HepG2 (cell line): ENCODE data around the gene PTPRCAP. TPM values are rescaled to one million over a fixed set of nuclear protein-coding genes. Genes with fewer than 3 reads are reported as not detected.

ENCODE experiments used
- CBX1 ChIP-seq: IDR thresholded peaks from one replicate; pipeline ENCODE4 v1.6.1; 2016; ENCODE audit warnings: antibody characterized with exemption, low read depth
- CBX2 ChIP-seq, 2 experiments: fragments of 200-600 bp in 1 of 2; sonication (generic); formaldehyde crosslinking in 1 of 2; IDR thresholded peaks; 2 replicates each; pipeline versions ENCODE4 v1.7.0 to v1.8.1; 2018 to 2022; ENCODE audit warnings: low read depth in 2 of 2, low read length in 1 of 2, mild to moderate bottlenecking in 1 of 2, missing genetic modification reagents in 1 of 2
- HNRNPLL ChIP-seq: fragments of 200-400 bp; formaldehyde crosslinking; IDR thresholded peaks from 2 replicates; pipeline ENCODE4 v1.6.1; 2017; ENCODE audit warnings: mild to moderate bottlenecking, low read depth, low read length; ENCODE audit not compliant: poor library complexity, severe bottlenecking
- ISL2 ChIP-seq: sonication (generic); formaldehyde crosslinking; IDR thresholded peaks from 2 replicates; pipeline ENCODE4 v1.5.0; 2020; ENCODE audit warnings: missing genetic modification reagents
- NFAT5 ChIP-seq: sonication (generic); formaldehyde crosslinking; IDR thresholded peaks from 2 replicates; pipeline ENCODE4 v1.4.0; 2020; ENCODE audit warnings: missing genetic modification reagents
- RBFOX2 ChIP-seq: fragments of 200-400 bp; formaldehyde crosslinking; IDR thresholded peaks from 2 replicates; pipeline ENCODE4 v1.6.1; 2017; ENCODE audit warnings: low read depth, mild to moderate bottlenecking, low read length
- RCOR2 ChIP-seq: IDR thresholded peaks from 2 replicates; pipeline ENCODE4 v1.6.1; 2016; ENCODE audit warnings: missing biosample characterization, missing genetic modification reagents
- SP4 ChIP-seq: sonication (generic); formaldehyde crosslinking; IDR thresholded peaks from 2 replicates; pipeline ENCODE4 v1.8.1; 2023; ENCODE audit warnings: mild to moderate bottlenecking, missing genetic modification reagents
- ZBTB7A ChIP-seq: sonication (generic); formaldehyde crosslinking; IDR thresholded peaks from 2 replicates; pipeline ENCODE4 v1.8.0; 2022; ENCODE audit warnings: mild to moderate bottlenecking, missing genetic modification reagents
- ZNF747 ChIP-seq: sonication (generic); formaldehyde crosslinking; IDR thresholded peaks from 2 replicates; pipeline ENCODE4 v1.8.1; 2023; ENCODE audit warnings: missing genetic modification reagents, mild to moderate bottlenecking, borderline replicate concordance
- polyA plus RNA-seq, 8 experiments: library from polyadenylated mRNA; depleted of rRNA in 3 of 8; stranded (reverse) in 7 of 8; unstranded in 1 of 8; fragments of >200 nt; fragmentation: Illumina TruSeq in 4 of 8; extraction: Trizol in 4 of 8; gene quantifications; 2 replicates each; pipeline versions ENCODE4 v1.2.1 to v1.2.3, GENCODE V29; 2011 to 2016; ENCODE audit warnings: low read depth in 4 of 8, missing spikeins in 1 of 8, mixed read lengths in 1 of 8; ENCODE audit not compliant: insufficient read depth in 1 of 8
- total RNA-seq, 5 experiments: library from RNA; depleted of rRNA; stranded (reverse); fragments of >200 nt; fragmentation: Illumina TruSeq; extraction: Trizol; gene quantifications; 2 replicates each; pipeline ENCODE4 v1.2.3, GENCODE V29; 2016; ENCODE audit warnings: low read depth in 1 of 5
- TF ChIP-seq, protein P1 (sequence below): sonication (generic); formaldehyde crosslinking; IDR thresholded peaks from 2 replicates; pipeline ENCODE4 v1.4.0; 2020; ENCODE audit warnings: mild to moderate bottlenecking, missing genetic modification reagents
- TF ChIP-seq, protein P2 (sequence below): sonication (generic); formaldehyde crosslinking; conservative IDR thresholded peaks from 2 replicates; pipeline ENCODE4 v1.4.0; 2020; ENCODE audit warnings: missing genetic modification reagents

The PTPRCAP gene
- total and polyA plus RNA-seq, 2 of the 13 experiments (the other 11 are each of a cell fraction or from before 2014, with no cell fraction given), result 0.60 to 0.70 TPM

- TF ChIP-seq NFAT5 (CRISPR knock-in tag) (no peak; the same call in 1 of the 2 replicates), CBX2 (IDR thresholded peaks at IDR 0.05; ENCODE audit: low read depth, low read length) (no peak), CBX2 (CRISPR knock-in tag; IDR thresholded peaks at IDR 0.05; ENCODE audit: low read depth) (no peak), RCOR2 (CRISPR knock-in tag) (no peak), SP4 (CRISPR knock-in tag) (peak; percentile 89), RBFOX2 (peak; percentile 88), ZBTB7A (CRISPR knock-in tag) (no peak), ZNF747 (CRISPR knock-in tag) (peak; percentile 43; the same call in 1 of the 2 replicates), HNRNPLL (peak; percentile 82), ISL2 (CRISPR knock-in tag) (peak; percentile 82), CBX1 (no peak)
- TF ChIP-seq, protein P1, sequence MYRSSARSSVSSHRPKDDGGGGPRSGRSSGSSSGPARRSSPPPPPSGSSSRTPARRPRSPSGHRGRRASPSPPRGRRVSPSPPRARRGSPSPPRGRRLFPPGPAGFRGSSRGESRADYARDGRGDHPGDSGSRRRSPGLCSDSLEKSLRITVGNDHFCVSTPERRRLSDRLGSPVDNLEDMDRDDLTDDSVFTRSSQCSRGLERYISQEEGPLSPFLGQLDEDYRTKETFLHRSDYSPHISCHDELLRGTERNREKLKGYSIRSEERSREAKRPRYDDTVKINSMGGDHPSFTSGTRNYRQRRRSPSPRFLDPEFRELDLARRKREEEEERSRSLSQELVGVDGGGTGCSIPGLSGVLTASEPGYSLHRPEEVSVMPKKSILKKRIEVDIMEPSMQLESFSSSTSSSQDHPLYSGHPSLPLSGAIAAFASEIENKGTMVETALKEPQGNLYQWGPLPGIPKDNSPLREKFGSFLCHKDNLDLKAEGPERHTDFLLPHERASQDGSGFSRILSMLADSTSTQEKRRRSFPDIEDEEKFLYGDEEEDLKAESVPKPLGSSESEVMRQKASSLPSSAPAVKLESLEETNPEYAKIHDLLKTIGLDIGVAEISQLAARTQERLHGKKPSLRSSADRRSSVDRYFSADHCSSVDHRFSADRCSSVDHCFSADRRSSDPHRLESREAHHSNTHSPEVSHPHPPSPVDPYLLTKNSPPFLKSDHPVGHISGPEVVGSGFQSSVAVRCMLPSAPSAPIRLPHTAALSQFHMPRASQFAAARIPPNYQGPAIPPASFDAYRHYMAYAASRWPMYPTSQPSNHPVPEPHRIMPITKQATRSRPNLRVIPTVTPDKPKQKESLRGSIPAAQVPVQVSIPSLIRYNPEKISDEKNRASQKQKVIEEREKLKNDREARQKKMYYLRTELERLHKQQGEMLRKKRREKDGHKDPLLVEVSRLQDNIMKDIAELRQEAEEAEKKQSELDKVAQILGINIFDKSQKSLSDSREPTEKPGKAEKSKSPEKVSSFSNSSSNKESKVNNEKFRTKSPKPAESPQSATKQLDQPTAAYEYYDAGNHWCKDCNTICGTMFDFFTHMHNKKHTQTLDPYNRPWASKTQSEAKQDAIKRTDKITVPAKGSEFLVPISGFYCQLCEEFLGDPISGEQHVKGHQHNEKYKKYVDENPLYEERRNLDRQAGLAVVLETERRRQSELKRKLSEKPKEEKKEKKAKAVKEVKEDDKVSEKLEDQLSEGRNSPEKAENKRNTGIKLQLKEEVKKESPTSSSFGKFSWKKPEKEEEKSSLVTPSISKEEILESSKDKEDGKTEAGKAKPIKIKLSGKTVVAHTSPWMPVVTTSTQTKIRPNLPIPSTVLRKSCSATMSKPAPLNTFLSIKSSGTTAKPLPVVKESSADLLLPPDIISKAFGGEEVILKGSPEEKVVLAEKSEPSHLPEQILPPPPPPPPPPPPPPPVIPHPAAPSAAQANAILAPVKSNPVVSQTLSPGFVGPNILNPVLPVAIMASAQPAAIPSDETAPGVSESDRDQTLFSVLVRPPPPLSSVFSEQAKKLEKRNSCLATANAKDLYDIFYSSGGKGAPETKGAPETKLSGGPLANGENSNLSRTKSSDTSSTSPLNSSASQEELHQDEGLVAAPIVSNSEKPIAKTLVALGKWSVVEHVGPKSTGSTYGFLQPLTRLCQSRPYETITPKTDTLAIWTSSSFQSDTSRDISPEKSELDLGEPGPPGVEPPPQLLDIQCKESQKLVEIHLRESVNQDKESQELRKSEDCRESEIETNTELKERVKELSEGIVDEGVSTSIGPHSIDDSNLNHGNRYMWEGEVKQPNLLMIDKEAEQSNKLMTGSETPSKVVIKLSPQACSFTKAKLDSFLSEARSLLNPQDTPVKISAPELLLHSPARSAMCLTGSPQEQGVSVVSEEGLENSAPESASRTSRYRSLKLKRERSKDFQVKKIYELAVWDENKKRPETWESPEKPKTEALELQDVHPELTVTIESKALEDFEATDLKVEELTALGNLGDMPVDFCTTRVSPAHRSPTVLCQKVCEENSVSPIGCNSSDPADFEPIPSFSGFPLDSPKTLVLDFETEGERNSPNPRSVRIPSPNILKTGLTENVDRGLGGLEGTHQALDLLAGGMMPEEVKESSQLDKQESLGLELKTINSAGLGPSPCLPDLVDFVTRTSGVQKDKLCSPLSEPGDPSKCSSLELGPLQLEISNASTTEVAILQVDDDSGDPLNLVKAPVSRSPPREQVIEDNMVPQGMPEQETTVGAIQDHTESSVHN (CRISPR knock-in tag), result no peak
- TF ChIP-seq, protein P2, sequence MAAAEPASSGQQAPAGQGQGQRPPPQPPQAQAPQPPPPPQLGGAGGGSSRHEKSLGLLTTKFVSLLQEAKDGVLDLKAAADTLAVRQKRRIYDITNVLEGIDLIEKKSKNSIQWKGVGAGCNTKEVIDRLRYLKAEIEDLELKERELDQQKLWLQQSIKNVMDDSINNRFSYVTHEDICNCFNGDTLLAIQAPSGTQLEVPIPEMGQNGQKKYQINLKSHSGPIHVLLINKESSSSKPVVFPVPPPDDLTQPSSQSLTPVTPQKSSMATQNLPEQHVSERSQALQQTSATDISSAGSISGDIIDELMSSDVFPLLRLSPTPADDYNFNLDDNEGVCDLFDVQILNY (CRISPR knock-in tag), result no peak
These were observed 9.2 kb downstream of the PTPRCAP start, which contains the start of gene RPS6KB2 (continued) for GRCh38 chr11:67428052-67429001.
